Tibial nerve (tissue), 4 donors: Measurements from ENCODE around the gene GPR4.

Experiments used
- EP300 ChIP-seq, 2 donors: sonication (generic); formaldehyde crosslinking; IDR thresholded peaks; one replicate each; pipeline ENCODE4 v1.6.1; 2017; ENCODE audit warnings: antibody characterized with exemption in 2 of 2, mild to moderate bottlenecking in 1 of 2
- POLR2A ChIP-seq, 2 donors: fragments of 450-650 bp; IDR thresholded peaks; one replicate each; pipeline ENCODE4 v1.6.1; 2017; ENCODE audit warnings: antibody characterized with exemption in 2 of 2, mild to moderate bottlenecking in 2 of 2, moderate library complexity in 2 of 2
- TF ChIP-seq, protein P1 (sequence below), 5 experiments: fragments of 200-600 bp in 3 of 5; fragments of 450-650 bp in 2 of 5; sonication (generic) in 3 of 5; IDR thresholded peaks; one replicate each; pipeline ENCODE4 v1.5.1; 2016 to 2019; ENCODE audit warnings: antibody characterized with exemption in 5 of 5, mild to moderate bottlenecking in 3 of 5, moderate library complexity in 2 of 5

GRCh38 chr19:45567609-45568008 is 34.4 kb downstream of the GPR4 start:
- TF ChIP-seq, protein P1, sequence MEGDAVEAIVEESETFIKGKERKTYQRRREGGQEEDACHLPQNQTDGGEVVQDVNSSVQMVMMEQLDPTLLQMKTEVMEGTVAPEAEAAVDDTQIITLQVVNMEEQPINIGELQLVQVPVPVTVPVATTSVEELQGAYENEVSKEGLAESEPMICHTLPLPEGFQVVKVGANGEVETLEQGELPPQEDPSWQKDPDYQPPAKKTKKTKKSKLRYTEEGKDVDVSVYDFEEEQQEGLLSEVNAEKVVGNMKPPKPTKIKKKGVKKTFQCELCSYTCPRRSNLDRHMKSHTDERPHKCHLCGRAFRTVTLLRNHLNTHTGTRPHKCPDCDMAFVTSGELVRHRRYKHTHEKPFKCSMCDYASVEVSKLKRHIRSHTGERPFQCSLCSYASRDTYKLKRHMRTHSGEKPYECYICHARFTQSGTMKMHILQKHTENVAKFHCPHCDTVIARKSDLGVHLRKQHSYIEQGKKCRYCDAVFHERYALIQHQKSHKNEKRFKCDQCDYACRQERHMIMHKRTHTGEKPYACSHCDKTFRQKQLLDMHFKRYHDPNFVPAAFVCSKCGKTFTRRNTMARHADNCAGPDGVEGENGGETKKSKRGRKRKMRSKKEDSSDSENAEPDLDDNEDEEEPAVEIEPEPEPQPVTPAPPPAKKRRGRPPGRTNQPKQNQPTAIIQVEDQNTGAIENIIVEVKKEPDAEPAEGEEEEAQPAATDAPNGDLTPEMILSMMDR (IDR thresholded peaks at IDR 0.05) = no peak
- TF ChIP-seq POLR2A (IDR thresholded peaks at IDR 0.05) = no peak
- no peak for TF ChIP-seq EP300 (IDR thresholded peaks at IDR 0.05)
